Suprapubic skin (tissue), 3 donors: ENCODE data around the gene MALRD1.

Experiments
- POLR2A ChIP-seq, 2 donors: fragments of 450-650 bp; IDR thresholded peaks; one replicate each; pipeline ENCODE4 v1.6.1; 2017; ENCODE audit warnings: antibody characterized with exemption in 2 of 2, mild to moderate bottlenecking in 2 of 2, moderate library complexity in 2 of 2
- TF ChIP-seq, protein P1 (sequence below), 2 donors: fragments of 200-600 bp in 1 of 2; fragments of 450-650 bp in 1 of 2; sonication (generic) in 1 of 2; IDR thresholded peaks; one replicate each; pipeline ENCODE4 v1.5.1; 2016 to 2019; ENCODE audit warnings: antibody characterized with exemption in 2 of 2, mild to moderate bottlenecking in 1 of 2, moderate library complexity in 1 of 2

DNA sequence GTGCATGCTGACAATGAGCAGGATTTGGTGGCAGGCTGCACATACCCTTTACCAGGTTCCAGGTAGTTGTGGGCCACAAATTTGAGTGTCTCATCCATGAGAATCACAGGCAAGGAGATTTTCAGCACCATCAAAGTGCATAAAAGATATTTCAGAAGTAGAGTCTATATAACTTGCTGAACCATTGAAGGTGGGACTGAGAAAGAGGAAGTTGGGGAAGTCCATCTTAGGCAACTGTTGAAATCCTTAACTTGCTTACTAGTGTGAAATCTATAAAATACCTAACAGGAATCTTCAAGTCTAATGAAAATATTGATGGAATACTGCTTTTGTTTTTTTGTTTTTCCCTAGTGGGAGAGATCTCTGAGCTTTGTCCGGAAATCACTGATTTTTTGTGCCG lies 442.6 kb downstream of the MALRD1 start:
- TF ChIP-seq, protein P1, sequence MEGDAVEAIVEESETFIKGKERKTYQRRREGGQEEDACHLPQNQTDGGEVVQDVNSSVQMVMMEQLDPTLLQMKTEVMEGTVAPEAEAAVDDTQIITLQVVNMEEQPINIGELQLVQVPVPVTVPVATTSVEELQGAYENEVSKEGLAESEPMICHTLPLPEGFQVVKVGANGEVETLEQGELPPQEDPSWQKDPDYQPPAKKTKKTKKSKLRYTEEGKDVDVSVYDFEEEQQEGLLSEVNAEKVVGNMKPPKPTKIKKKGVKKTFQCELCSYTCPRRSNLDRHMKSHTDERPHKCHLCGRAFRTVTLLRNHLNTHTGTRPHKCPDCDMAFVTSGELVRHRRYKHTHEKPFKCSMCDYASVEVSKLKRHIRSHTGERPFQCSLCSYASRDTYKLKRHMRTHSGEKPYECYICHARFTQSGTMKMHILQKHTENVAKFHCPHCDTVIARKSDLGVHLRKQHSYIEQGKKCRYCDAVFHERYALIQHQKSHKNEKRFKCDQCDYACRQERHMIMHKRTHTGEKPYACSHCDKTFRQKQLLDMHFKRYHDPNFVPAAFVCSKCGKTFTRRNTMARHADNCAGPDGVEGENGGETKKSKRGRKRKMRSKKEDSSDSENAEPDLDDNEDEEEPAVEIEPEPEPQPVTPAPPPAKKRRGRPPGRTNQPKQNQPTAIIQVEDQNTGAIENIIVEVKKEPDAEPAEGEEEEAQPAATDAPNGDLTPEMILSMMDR (IDR thresholded peaks at IDR 0.05): no peak
- no peak for TF ChIP-seq POLR2A (IDR thresholded peaks at IDR 0.05)
